PC-3 (cell line): ENCODE results near the gene SCN8A.

Experiments used
- EZH2 ChIP-seq: fragments of 300-600 bp; sonication (generic); IDR thresholded peaks from one replicate; pipeline ENCODE4 v1.6.1; 2017; ENCODE audit warnings: antibody characterized with exemption, mild to moderate bottlenecking, low read length; ENCODE audit not compliant: unreplicated experiment
- EZH2phosphoT487 ChIP-seq: fragments of 300-600 bp; sonication (generic); IDR thresholded peaks from 2 replicates; pipeline ENCODE4 v1.6.1; 2018; ENCODE audit warnings: mild to moderate bottlenecking, antibody characterized with exemption, low read length, borderline replicate concordance
- TF ChIP-seq, protein P1 (sequence below): fragments of 300-600 bp; sonication (generic); conservative IDR thresholded peaks from 2 replicates; pipeline ENCODE4 v1.5.1; 2017; ENCODE audit warnings: antibody characterized with exemption, low read depth, mild to moderate bottlenecking, low read length

DNA sequence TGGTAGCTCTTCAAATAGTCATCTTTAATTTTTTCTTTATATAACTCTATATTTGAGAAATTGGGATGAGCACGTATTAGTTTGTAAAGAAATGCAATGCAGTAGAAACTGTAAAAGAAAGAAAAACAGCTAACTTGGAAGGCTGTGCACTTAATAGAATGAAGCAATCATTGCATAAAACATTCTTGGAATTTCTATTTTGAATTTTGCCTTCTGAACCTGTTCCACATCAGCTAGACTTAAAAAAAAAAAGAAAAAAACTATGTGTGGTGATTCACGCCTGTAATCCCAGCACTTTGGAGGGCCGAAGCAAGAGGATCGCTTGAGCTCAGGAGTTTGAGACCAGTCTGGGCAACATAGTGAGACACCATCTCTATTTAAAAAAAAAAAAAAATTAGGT lies 29.4 kb downstream of the SCN8A start:
- TF ChIP-seq, protein P1, sequence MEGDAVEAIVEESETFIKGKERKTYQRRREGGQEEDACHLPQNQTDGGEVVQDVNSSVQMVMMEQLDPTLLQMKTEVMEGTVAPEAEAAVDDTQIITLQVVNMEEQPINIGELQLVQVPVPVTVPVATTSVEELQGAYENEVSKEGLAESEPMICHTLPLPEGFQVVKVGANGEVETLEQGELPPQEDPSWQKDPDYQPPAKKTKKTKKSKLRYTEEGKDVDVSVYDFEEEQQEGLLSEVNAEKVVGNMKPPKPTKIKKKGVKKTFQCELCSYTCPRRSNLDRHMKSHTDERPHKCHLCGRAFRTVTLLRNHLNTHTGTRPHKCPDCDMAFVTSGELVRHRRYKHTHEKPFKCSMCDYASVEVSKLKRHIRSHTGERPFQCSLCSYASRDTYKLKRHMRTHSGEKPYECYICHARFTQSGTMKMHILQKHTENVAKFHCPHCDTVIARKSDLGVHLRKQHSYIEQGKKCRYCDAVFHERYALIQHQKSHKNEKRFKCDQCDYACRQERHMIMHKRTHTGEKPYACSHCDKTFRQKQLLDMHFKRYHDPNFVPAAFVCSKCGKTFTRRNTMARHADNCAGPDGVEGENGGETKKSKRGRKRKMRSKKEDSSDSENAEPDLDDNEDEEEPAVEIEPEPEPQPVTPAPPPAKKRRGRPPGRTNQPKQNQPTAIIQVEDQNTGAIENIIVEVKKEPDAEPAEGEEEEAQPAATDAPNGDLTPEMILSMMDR = no peak
- TF ChIP-seq EZH2 = no peak
- TF ChIP-seq EZH2phosphoT487 = no peak
